Thoracic aorta endothelial cell (primary cell): ENCODE results near the gene VARS2. TPM values are rescaled to one million over a fixed set of nuclear protein-coding genes. Genes with fewer than 3 reads are reported as not detected.

Source experiments
- small RNA-seq: library from RNA; depleted of rRNA; stranded (forward); fragments of <200 nt; gene quantifications from one replicate; pipeline ENCODE3, GENCODE V24; 2012
- total RNA-seq: library from RNA; depleted of rRNA; stranded (reverse); fragments of >200 nt; gene quantifications from 2 replicates; pipeline ENCODE4 v1.2.3, GENCODE V29; 2012

Gene VARS2
- total RNA-seq = 16.0 and 20.2 TPM in 2 replicates

DNA sequence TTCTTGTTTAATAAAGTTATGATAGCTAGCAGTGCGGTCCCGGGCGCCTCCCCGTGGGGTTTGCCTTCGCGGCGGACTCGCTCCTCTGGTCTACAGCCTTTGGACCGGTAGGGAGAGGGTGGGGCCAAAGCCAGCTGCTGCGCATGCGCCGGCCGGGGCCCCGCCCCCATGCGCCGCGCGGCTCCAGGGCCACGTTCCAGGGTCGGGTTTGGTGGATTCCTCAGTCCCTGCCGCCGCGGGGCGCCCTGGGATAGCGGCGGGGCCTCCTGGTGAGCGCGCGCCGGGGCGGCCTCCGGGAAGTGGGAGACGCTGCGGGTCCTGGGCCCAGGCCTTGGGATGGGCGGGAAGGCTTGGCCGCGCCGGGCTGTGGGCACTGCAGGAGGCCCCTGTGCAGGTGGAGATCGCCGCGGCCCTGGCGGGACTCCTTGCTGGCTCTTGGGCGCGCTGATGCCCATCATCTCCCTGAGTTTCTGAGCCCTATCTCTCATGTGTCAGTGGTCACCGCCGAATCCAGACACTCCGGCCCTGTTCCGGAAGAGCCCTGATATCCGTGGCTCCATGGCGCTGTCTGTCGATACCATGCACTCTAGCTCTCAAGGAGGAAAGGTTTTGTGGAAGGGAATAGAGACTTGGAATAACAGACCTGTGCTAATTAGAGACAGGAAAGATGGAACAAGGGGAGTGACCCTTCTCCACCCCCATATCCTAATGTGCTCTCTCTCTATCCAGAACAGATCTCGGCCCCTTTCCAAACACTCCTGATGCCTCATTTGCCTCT is at the start of gene VARS2:
VARS2 (plus strand) TSS at position 163 of the 778 bp plus-strand sequence; CDS start at position 762, 599 bp downstream.

DNA sequence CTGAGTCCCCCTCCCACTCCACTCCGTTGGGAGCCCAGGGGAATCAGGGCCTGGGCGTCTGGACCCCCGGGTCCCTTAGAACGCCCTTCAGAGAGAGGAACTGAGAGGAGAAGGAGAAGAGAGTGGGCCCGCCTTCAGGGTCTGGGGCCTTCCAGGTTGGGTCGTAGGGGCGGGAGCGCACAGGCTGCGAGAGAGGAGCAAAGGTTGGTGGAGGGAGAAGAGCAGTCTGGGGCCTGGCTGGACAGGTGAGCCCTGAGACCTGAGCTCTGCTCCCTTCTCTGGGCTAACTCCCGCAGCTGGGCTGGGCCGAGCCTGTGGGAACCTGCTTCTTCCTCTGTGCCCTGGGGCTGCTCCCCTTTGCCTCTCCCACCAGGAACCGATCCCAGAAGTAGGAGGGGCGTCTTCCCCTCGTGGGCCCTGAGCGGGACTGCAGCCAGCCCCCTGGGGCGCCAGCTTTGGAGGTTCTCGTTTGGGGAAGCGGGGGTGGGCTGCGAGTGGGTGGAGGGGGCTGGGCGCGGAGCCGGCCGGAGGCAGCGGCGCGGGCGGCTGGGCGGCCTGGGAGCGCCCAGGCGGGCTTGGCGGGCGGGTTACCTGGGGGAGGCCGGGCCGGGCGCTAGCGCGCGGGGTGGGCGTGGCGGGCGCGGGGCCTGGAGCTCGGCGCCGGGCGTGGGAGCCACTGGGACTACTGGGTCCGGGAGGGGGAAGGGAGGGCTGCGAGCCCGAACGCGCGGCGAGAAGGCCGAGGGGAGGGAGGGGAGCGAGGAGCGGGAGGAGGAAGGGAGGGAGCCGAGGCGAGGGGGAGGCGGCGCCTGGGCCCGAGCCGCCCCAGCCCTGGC is 30.1 kb upstream of the VARS2 start, which contains the start of gene DDR1:
DDR1 (plus strand) TSS at position 835 of the 836 bp plus-strand sequence. CDS start 4,211 bp downstream, outside the sequence.

DNA sequence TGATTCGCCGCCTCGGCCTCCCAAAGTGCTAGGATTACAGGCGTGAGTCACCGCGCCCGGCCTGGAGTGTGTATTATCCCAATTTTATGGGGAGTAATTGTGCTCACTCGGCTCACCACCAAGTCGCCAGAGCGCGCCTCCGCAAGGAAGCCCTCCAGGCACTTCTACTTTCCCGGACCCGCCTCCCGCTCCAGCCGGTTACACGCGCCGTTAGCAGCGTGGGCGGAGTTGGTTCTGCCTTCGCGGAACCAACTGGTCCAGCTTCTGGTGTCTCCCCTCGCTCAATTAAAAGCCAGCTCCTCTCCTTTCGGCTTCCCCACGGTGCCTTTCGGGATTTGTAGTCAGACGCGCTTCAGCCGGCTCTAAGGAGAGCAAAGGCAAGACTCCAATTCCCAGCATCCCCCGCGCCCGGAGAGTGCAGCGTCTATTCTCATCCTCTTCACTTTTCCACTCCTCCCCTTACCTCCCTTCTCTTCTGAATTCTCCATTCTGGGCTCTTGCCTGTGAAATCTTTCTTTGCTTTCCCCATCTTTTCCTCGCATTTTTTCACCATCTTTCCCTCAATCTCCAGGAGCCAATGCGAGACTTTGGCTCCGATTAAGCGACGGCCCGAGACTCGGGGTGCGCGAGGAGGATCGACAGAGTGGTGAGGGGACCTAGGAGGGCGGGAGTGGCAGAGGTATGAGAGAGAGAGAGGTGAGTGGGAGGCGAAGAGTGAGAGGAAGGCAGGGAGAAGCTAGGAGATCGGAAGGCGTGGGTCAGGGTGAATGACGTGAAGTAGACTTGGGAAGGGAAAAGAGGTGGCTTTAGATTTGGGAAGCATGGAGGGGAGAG is 6.1 kb upstream of the VARS2 start, which contains the start of gene GTF2H4:
GTF2H4 (plus strand) TSS at position 450 of the 834 bp plus-strand sequence.

DNA sequence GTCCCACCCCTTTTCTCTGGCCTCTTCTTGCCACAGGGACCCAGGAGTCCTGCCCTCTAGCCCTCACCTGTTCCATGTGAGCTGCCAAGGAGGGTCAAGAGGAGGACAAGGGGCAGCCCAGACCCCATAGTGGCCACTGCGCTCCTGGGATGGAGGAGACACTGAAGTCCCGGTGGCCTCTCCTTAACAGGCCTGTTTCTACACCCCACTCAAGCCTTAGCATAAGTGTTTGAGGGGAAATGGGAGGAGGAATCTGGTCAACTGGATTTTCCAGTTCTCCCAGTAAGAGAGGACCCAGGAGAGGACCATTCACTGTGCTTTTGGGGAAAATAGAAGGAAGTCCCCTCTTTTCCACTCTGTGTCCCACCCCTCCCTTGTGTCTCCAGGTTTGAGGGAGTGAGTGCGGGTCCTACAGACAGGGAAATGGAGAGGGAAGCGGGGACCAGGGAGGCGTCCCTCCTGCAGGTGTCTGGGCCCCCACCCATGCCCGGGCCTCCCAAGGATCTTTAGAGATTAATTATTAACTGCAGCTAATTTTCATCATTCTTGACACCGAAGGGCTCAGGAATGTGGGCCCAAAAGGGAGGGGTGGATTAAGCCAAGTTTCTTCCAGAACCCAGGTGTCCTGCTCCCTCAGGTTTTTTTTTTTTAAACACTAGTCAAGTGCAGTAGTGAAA is 18.1 kb downstream of the VARS2 start, which contains the start of gene SFTA2:
SFTA2 (minus strand) TSS at position 202 of the 677 bp plus-strand sequence; CDS start at position 128, 74 bp downstream.

DNA sequence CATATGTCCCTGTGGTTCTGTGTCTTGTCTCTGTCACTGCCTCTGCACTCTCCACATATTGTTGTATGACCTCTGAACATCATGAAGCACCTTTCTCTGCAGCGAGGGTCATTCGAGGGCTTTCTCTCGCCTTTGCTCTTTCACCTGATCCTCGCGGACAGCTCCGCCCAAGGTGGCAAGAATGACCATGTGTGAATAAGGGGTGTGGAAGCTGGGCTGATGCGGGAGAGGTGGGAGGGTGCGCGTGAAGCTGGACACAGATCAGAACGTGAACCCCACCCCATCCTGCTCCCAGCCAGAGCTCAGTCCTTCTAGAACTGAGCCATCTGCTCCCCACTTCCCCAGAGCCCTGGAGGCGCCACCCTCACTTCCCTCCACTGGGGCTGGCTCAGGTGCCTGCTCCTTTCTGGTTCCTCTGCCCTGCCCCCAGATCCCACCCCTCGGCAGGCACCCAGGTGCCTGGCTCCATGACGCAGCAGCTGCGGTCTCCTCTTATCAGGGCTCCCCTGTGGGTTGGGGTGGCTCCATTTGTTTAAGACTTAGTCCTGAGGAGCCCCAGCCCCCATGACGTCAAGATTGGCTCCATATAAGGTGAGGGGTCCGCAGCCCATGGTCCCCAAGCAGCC is 26.4 kb downstream of the VARS2 start, which contains the start of gene MUCL3:
MUCL3 (plus strand) TSS at position 613 of the 626 bp plus-strand sequence. CDS start 27 bp downstream, outside the sequence.

Small RNA genes within 50 kb of the gene (small RNA-seq; reads per million reads assigned to genes)
- gene RF00019 = not detected

Other genes starting within 250 kb of the VARS2 start
- 35.5 and 38.6 TPM in 2 replicates for gene DHX16, start 241.2 kb upstream of the VARS2 start, total RNA-seq
- gene PPP1R18, start 227.6 kb upstream of the VARS2 start, total RNA-seq = 76.3 and 96.5 TPM in 2 replicates
- gene NRM, start 223.3 kb upstream of the VARS2 start, total RNA-seq = 5.9 and 13.1 TPM in 2 replicates
- gene MDC1, start 197.0 kb upstream of the VARS2 start, total RNA-seq = 12.0 and 18.2 TPM in 2 replicates
- 774 and 1,036 TPM in 2 replicates for gene TUBB, start 193.9 kb upstream of the VARS2 start, total RNA-seq
- 63.7 and 71.4 TPM in 2 replicates for gene FLOT1, start 171.6 kb upstream of the VARS2 start, total RNA-seq
- 113 and 169 TPM in 2 replicates for gene IER3, start 169.7 kb upstream of the VARS2 start, total RNA-seq
- gene DDR1, start 29.7 kb upstream of the VARS2 start, total RNA-seq = 4.9 and 5.7 TPM in 2 replicates
- 12.8 and 21.8 TPM in 2 replicates for gene GTF2H4, start 6.0 kb upstream of the VARS2 start, total RNA-seq
- not detected in 2 replicates for gene SFTA2, start 17.9 kb downstream of the VARS2 start, total RNA-seq
- gene MUCL3, start 26.7 kb downstream of the VARS2 start, total RNA-seq = not detected in 2 replicates
- gene MUC21, start 69.5 kb downstream of the VARS2 start, total RNA-seq = not detected in 2 replicates
- gene MUC22, start 96.2 kb downstream of the VARS2 start, total RNA-seq = not detected in 2 replicates
- gene C6orf15, start 198.3 kb downstream of the VARS2 start, total RNA-seq = not detected in 2 replicates
- gene PSORS1C1, start 200.6 kb downstream of the VARS2 start, total RNA-seq = 2.0 and 4.2 TPM in 2 replicates
- gene CDSN, start 206.2 kb downstream of the VARS2 start, total RNA-seq = not detected in 2 replicates
- not detected in 2 replicates for gene PSORS1C2, start 224.8 kb downstream of the VARS2 start, total RNA-seq
- gene CCHCR1, start 243.6 kb downstream of the VARS2 start, total RNA-seq = 14.6 and 14.9 TPM in 2 replicates
- 24.2 and 30.3 TPM in 2 replicates for gene TCF19, start 244.4 kb downstream of the VARS2 start, total RNA-seq